HG02981 (cell line): ENCODE measurements around the gene HSPH1.
"Not testable (repeated sequence)": the region's sequence is repeated elsewhere in the genome, so short reads cannot be mapped to it uniquely, and the experiment has no call there.

Experiments
- ATAC-seq: cut with Tn5 transposase; IDR thresholded peaks from one replicate; pipeline ENCODE4 v1.9.1; 2021; ENCODE audit warnings: mild to moderate bottlenecking, moderate library complexity; ENCODE audit not compliant: unreplicated experiment

The HSPH1 gene

GRCh38 chr13:31177813-31178495, 16.2 kb upstream of the HSPH1 start:
- not testable (repeated sequence) for ATAC-seq

- no peak for ATAC-seq
Measured at GRCh38 chr13:31175847-31176532, 14.3 kb upstream of the HSPH1 start.

- no peak for ATAC-seq
Measured at GRCh38 chr13:31174018-31174417, 12.3 kb upstream of the HSPH1 start.

- no peak for ATAC-seq
Measured at GRCh38 chr13:31172535-31172934, 10.8 kb upstream of the HSPH1 start.

- ATAC-seq = no peak
Measured at GRCh38 chr13:31172001-31172400, 10.3 kb upstream of the HSPH1 start.

GRCh38 chr13:31168736-31169135, 7.0 kb upstream of the HSPH1 start:
- no peak for ATAC-seq

- ATAC-seq = peak; percentile 44
Measured at GRCh38 chr13:31168166-31168565, 6.5 kb upstream of the HSPH1 start.

GRCh38 chr13:31167490-31167889, 5.8 kb upstream of the HSPH1 start:
- ATAC-seq = peak; percentile 79

GRCh38 chr13:31166591-31166990, 4.9 kb upstream of the HSPH1 start:
- no peak for ATAC-seq

GRCh38 chr13:31162151-31163008, 676 bp upstream of the HSPH1 start:
- ATAC-seq = peak; percentile 83

- ATAC-seq = peak; percentile 17
Measured at GRCh38 chr13:31160857-31161556, 697 bp downstream of the HSPH1 start.

GRCh38 chr13:31159306-31159705, 2.4 kb downstream of the HSPH1 start:
- ATAC-seq = no peak

GRCh38 chr13:31154939-31155338, 6.8 kb downstream of the HSPH1 start:
- ATAC-seq = no peak

GRCh38 chr13:31151837-31152236, 9.9 kb downstream of the HSPH1 start:
- no peak for ATAC-seq

- ATAC-seq = no peak
Measured at GRCh38 chr13:31150315-31150985, 11.3 kb downstream of the HSPH1 start.

GRCh38 chr13:31149604-31150003, 12.1 kb downstream of the HSPH1 start:
- no peak for ATAC-seq

- ATAC-seq = no peak
Measured at GRCh38 chr13:31145417-31145816, 16.3 kb downstream of the HSPH1 start.

- no peak for ATAC-seq
Measured at GRCh38 chr13:31138515-31138914, 23.2 kb downstream of the HSPH1 start.

- no peak for ATAC-seq
Measured at GRCh38 chr13:31136724-31137123, 25.0 kb downstream of the HSPH1 start.

- no peak for ATAC-seq
Measured at GRCh38 chr13:31134039-31134711, 27.5 kb downstream of the HSPH1 start.
